Endothelial cell of umbilical vein (primary cell): ENCODE data around the gene CES1. TPM values are rescaled to one million over a fixed set of nuclear protein-coding genes. Genes with fewer than 3 reads are reported as not detected.

Experiments
- BruUV-seq: library from RNA; stranded (reverse); fragments of 400-500 nt; replicated peaks from 2 replicates; lab custom pipeline; 2021; lab: Mats Ljungman, UMichigan
- CTCF ChIA-PET: fragments of 300-600, 350-600 bp; sonication (Branson Sonifier 250); formaldehyde crosslinking; loops from one replicate; lab custom pipeline; 2021; ENCODE audit warnings: antibody characterized with exemption, inconsistent platforms; lab: Charles Lee
- POLR2A ChIA-PET: fragments of 300-600, 350-600 bp; sonication (Branson Sonifier 250); formaldehyde crosslinking; loops from one replicate; lab custom pipeline; 2021; ENCODE audit warnings: antibody characterized with exemption, inconsistent platforms; lab: Charles Lee
- DNase-seq: peaks from one replicate; pipeline ENCODE4 v3.0.0-alpha.2; 2011; ENCODE audit warnings: low read depth, low spot score
- FAIRE-seq: peaks from 2 replicates; lab custom pipeline; 2011; peaks lifted over from hg19 to GRCh38; lab: Jason Lieb, UNC
- H2AFZ ChIP-seq: 2 replicates; pipeline ENCODE4 v1.6.0; 2012; ENCODE audit warnings: low read depth, low read length, control low read depth, inconsistent platforms
- H3K27ac ChIP-seq: 2 replicates; pipeline ENCODE4 v1.5.1; 2011; ENCODE audit warnings: low read depth, mild to moderate bottlenecking, control low read depth, low read length, moderate library complexity; ENCODE audit not compliant: insufficient read depth
- H3K27me3 ChIP-seq, 2 experiments: 2 replicates each; pipeline versions ENCODE4 v1.6.0 to v1.6.1; 2011; ENCODE audit warnings: low read length in 2 of 2, mixed read lengths in 1 of 2; ENCODE audit not compliant: control insufficient read depth in 2 of 2, insufficient read depth in 2 of 2
- H3K36me3 ChIP-seq, 2 experiments: 2 replicates in 1 of 2; 3 replicates in 1 of 2; pipeline ENCODE4 v1.5.1; 2011; ENCODE audit warnings: low read length in 2 of 2, mild to moderate bottlenecking in 1 of 2, moderate library complexity in 1 of 2; ENCODE audit not compliant: control insufficient read depth in 2 of 2, insufficient read depth in 2 of 2; ENCODE audit errors: extremely low read depth in 1 of 2
- H3K4me1 ChIP-seq: 3 replicates; pipeline ENCODE4 v1.5.1; 2011; ENCODE audit warnings: mild to moderate bottlenecking, low read length; ENCODE audit not compliant: control insufficient read depth, insufficient read depth; ENCODE audit errors: extremely low read depth
- H3K4me2 ChIP-seq: 2 replicates; pipeline ENCODE4 v1.6.1; 2011; ENCODE audit warnings: low read length, control low read depth, mixed read lengths; ENCODE audit not compliant: insufficient read depth
- H3K4me3 ChIP-seq, 3 experiments: fragments of 200-600 bp in 1 of 3; sonication (generic), shearing (Covaris generic) in 1 of 3; replicated peaks in 1 of 3; 2 replicates each; pipeline ENCODE4 v1.5.1; 2011 to 2016; ENCODE audit warnings: control low read depth in 3 of 3, low read length in 3 of 3, mild to moderate bottlenecking in 2 of 3, inconsistent platforms in 1 of 3, low read depth in 1 of 3, moderate library complexity in 1 of 3; ENCODE audit not compliant: insufficient read depth in 1 of 3
- H3K79me2 ChIP-seq: 2 replicates; pipeline ENCODE4 v1.6.0; 2012; ENCODE audit warnings: low read length, inconsistent platforms; ENCODE audit not compliant: control insufficient read depth, insufficient read depth
- H3K9ac ChIP-seq: replicated peaks from 2 replicates; pipeline ENCODE3; 2011; ENCODE audit warnings: low read length, control low read depth; ENCODE audit not compliant: insufficient read depth; ENCODE audit errors: extremely low read depth
- H3K9me1 ChIP-seq: replicated peaks from 3 replicates; pipeline ENCODE4 v1.6.0; 2011; ENCODE audit warnings: mild to moderate bottlenecking, low read length; ENCODE audit not compliant: control insufficient read depth, insufficient read depth; ENCODE audit errors: extremely low read depth
- H3K9me3 ChIP-seq: replicated peaks from 2 replicates; pipeline ENCODE4 v1.5.1; 2012; ENCODE audit warnings: low read length, inconsistent platforms; ENCODE audit not compliant: control insufficient read depth, insufficient read depth
- H4K20me1 ChIP-seq: replicated peaks from 2 replicates; pipeline ENCODE3; 2011; ENCODE audit warnings: mild to moderate bottlenecking, low read length; ENCODE audit not compliant: control insufficient read depth, insufficient read depth; ENCODE audit errors: extremely low read depth
- CTCF ChIP-seq, 2 donors: IDR thresholded peaks; 1 replicate in 1 of 2; 2 replicates in 1 of 2; pipeline ENCODE4 v1.5.1; 2011; ENCODE audit warnings: low read length in 2 of 2, mild to moderate bottlenecking in 2 of 2, moderate library complexity in 2 of 2, control low read depth in 1 of 2, inconsistent platforms in 1 of 2, low read depth in 1 of 2; ENCODE audit not compliant: insufficient read depth in 1 of 2; ENCODE audit errors: extremely low read depth in 1 of 2
- EZH2 ChIP-seq: IDR thresholded peaks from 2 replicates; pipeline ENCODE4 v1.6.1; 2012; ENCODE audit warnings: borderline replicate concordance, low read depth, mild to moderate bottlenecking, moderate library complexity, low read length, inconsistent platforms; ENCODE audit not compliant: severe bottlenecking
- FOS ChIP-seq: IDR thresholded peaks from 2 replicates; pipeline ENCODE4 v1.6.1; 2011; ENCODE audit warnings: mild to moderate bottlenecking, low read length, moderate library complexity, borderline replicate concordance; ENCODE audit not compliant: insufficient read depth
- GATA2 ChIP-seq: IDR thresholded peaks from 2 replicates; pipeline ENCODE4 v1.7.0; 2011; ENCODE audit warnings: low read depth, mild to moderate bottlenecking, moderate library complexity, mixed read lengths, low read length; ENCODE audit not compliant: insufficient read length, insufficient read depth
- JUN ChIP-seq: IDR thresholded peaks from 2 replicates; pipeline ENCODE4 v1.6.1; 2011; ENCODE audit warnings: borderline replicate concordance, low read depth; ENCODE audit not compliant: insufficient read length, insufficient read depth
- MAX ChIP-seq: IDR thresholded peaks from 2 replicates; pipeline ENCODE4 v1.6.1; 2011; ENCODE audit not compliant: insufficient read depth, insufficient read length
- MYC ChIP-seq: IDR thresholded peaks from one replicate; pipeline ENCODE4 v1.6.1; 2011; ENCODE audit warnings: mild to moderate bottlenecking, low read depth, low read length
- POLR2A ChIP-seq: IDR thresholded peaks from 2 replicates; pipeline ENCODE4 v1.6.1; 2012; ENCODE audit warnings: low read depth, mild to moderate bottlenecking, control low read depth, low read length
- POLR2AphosphoS5 ChIP-seq: IDR thresholded peaks from 2 replicates; pipeline ENCODE4 v1.6.1; 2012; ENCODE audit warnings: low read depth, mild to moderate bottlenecking, control low read depth, low read length, moderate library complexity; ENCODE audit not compliant: insufficient read depth
- dilution Hi-C: fragments of 300-500 bp; cut with MboI; formaldehyde crosslinking; loops from one replicate; pipeline ENCODE4 v1.15.0; 2019; ENCODE audit warnings: low sequenced_read_pairs; ENCODE audit not compliant: extremely low pct_ligation_motif_present
- intact Hi-C: fragments of 100-400 bp; cut with micrococcal nuclease; formaldehyde crosslinking; loops from one replicate; pipeline ENCODE4 v1.10.0; 2022
- polyA plus RNA-seq, 4 experiments: library from polyadenylated mRNA; depleted of rRNA in 3 of 4; stranded (reverse) in 3 of 4; unstranded in 1 of 4; fragments of >200 nt; gene quantifications; 2 replicates each; pipeline versions ENCODE4 v1.2.1 to v1.2.3, GENCODE V29; 2011 to 2012; ENCODE audit warnings: missing spikeins in 1 of 4
- total RNA-seq: library from RNA; stranded (reverse); gene quantifications from 2 replicates; pipeline ENCODE4 v1.2.3, GENCODE V29; 2021

The CES1 gene
- total and polyA plus RNA-seq, 2 donors (not counting 3 experiments of a cell fraction or from before 2014, with no cell fraction given) = not detected

DNA sequence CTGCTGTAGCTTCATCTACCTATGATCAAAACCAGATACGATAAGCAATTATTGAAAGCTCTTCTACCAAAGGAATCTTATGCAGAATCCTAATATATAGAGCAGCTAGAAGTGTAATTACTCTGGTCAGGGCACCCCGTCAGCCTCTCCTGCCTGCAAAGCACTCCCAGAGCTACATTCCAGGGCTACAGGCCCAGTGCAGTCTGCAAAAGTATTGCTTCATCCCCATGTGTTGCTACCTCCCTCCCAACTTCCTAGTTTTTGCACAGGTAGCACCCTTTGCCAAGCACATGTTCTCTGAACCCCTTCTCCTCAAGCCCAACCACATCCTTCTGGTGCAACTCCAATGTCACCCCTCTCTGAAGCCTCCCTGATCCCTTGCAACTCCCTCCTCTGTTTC is 35.2 kb upstream of the CES1 start:
- POLR2A ChIA-PET = no interaction called here
- FAIRE-seq (no peak), DNase-seq (no peak)
- Histone ChIP-seq H2AFZ (no peak overlapping the region), H3K9me1 (no peaks in the 10 kb centered on the region), H4K20me1 (no peaks in the 10 kb centered on the region), H3K4me2 (no peak overlapping the region), H3K27me3 (no peaks in the 10 kb centered on the region), H3K36me3 (no peaks in the 10 kb centered on the region), H3K79me2 (no peaks in the 10 kb centered on the region), H3K4me1 (no peaks in the 10 kb centered on the region), H3K9me3 (no peaks in the 10 kb centered on the region), H3K27ac (no peak overlapping the region), H3K9ac (no peak overlapping the region), H3K4me3 (no peak overlapping the region)
- CTCF ChIA-PET = no interaction called here
- TF ChIP-seq GATA2 = no peak
- no peak for TF ChIP-seq MYC
- no peak for TF ChIP-seq POLR2AphosphoS5
- TF ChIP-seq POLR2A = no peak
- TF ChIP-seq EZH2 = no peak
- TF ChIP-seq MAX = no peak
- no peak for TF ChIP-seq JUN
- TF ChIP-seq CTCF (IDR thresholded peaks at IDR 0.05; ENCODE audit: extremely low read depth in 1 of 2, insufficient read depth in 1 of 2, low read depth in 1 of 2, low read length in 2 of 2) = no peak
- TF ChIP-seq FOS = no peak
- dilution Hi-C loops = no loop called here
- intact Hi-C loops = no loop called here
- no TSS peak for BruUV-seq
